Endodermal cell (in vitro differentiated cells): ENCODE data around the gene RALGPS2. TPM values are rescaled to one million over a fixed set of nuclear protein-coding genes. Genes with fewer than 3 reads are reported as not detected.

Experiments
- DNase-seq: peaks from one replicate; pipeline ENCODE4 v3.0.0-alpha.2; 2017
- H3K27ac ChIP-seq: 2 replicates; pipeline ENCODE4 v1.5.1; 2013; ENCODE audit warnings: mild to moderate bottlenecking, low read depth, low read length, moderate library complexity
- H3K27me3 ChIP-seq: 2 replicates; pipeline ENCODE4 v1.6.1; 2013; ENCODE audit warnings: mild to moderate bottlenecking, low read length, moderate library complexity; ENCODE audit not compliant: insufficient read depth, control insufficient read depth, poor library complexity, severe bottlenecking
- H3K36me3 ChIP-seq: 2 replicates; pipeline ENCODE4 v1.7.0; 2013; ENCODE audit warnings: mild to moderate bottlenecking, low read length, moderate library complexity; ENCODE audit not compliant: control insufficient read depth, insufficient read depth
- H3K4me1 ChIP-seq: one replicate; pipeline ENCODE4 v1.7.0; 2013; ENCODE audit warnings: low read length; ENCODE audit not compliant: control insufficient read depth, insufficient read depth
- H3K4me3 ChIP-seq: 2 replicates; pipeline ENCODE4 v1.5.1; 2013; ENCODE audit warnings: mild to moderate bottlenecking, low read length, moderate library complexity
- H3K9ac ChIP-seq: 2 replicates; pipeline ENCODE4 v1.6.1; 2013; ENCODE audit warnings: mild to moderate bottlenecking, low read length, moderate library complexity; ENCODE audit not compliant: poor library complexity, severe bottlenecking; ENCODE audit errors: extremely low read depth
- H3K9me3 ChIP-seq: 2 replicates; pipeline ENCODE4 v1.6.1; 2013; ENCODE audit warnings: mild to moderate bottlenecking, low read length, moderate library complexity; ENCODE audit not compliant: control insufficient read depth
- H3K27ac Mint-ChIP-seq: 2 replicates; pipeline ENCODE4 v1.8.0; 2020; ENCODE audit warnings: mixed read lengths
- H3K27me3 Mint-ChIP-seq: 2 replicates; pipeline ENCODE4 v1.8.0; 2021; ENCODE audit warnings: mild to moderate bottlenecking, mixed read lengths; ENCODE audit not compliant: insufficient read depth
- H3K36me3 Mint-ChIP-seq: 2 replicates; pipeline ENCODE4 v1.8.0; 2020; ENCODE audit warnings: low read depth, mixed read lengths
- H3K4me1 Mint-ChIP-seq: 2 replicates; pipeline ENCODE4 v1.8.0; 2020; ENCODE audit warnings: mixed read lengths
- H3K4me3 Mint-ChIP-seq: 2 replicates; pipeline ENCODE4 v1.8.0; 2020; ENCODE audit warnings: mild to moderate bottlenecking, moderate library complexity, mixed read lengths
- H3K9me3 Mint-ChIP-seq: 2 replicates; pipeline ENCODE4 v1.8.0; 2020; ENCODE audit warnings: mild to moderate bottlenecking, mixed read lengths
- CTCF ChIP-seq: fragments of 200-600 bp; sonication (generic); conservative IDR thresholded peaks from 2 replicates; pipeline ENCODE4 v1.5.0; 2021; ENCODE audit warnings: antibody characterized with exemption, mild to moderate bottlenecking
- WGBS, 2 experiments: methylation state at CpG; one replicate each; pipeline versions ENCODE4 v1.1.5 to v1.1.7; 2013; ENCODE audit warnings: missing lambda C conversion rate in 2 of 2, mixed read lengths in 1 of 2; ENCODE audit not compliant: insufficient coverage in 1 of 2, insufficient read length in 1 of 2; 5-methylcytosine and 5-hydroxymethylcytosine counted together
- total RNA-seq, 2 donors: library from RNA; stranded (reverse); fragmentation: NEBNext Ultra II Directional in 1 of 2; extraction: Animal tissue kit (Norgen Biotek cat#: 25700) in 1 of 2; gene quantifications; 2 replicates in 1 of 2; 3 replicates in 1 of 2; pipeline ENCODE4 v1.2.1, GENCODE V29; 2021

Gene RALGPS2
- total RNA-seq, 2 donors from 2014 or later, result 56.6 to 73.1 TPM

GRCh38 chr1:178693366-178693765, 31.7 kb upstream of the RALGPS2 start:
- TF ChIP-seq CTCF, result peak; percentile 56
- H3K9ac ChIP-seq, result no peak overlapping the region
- Mint-ChIP-seq H3K4me1 (peaks cover 3% of the 10 kb centered on the region), H3K36me3 (no peaks in the 10 kb centered on the region), H3K9me3 (no peaks in the 10 kb centered on the region), H3K4me3 (no peak overlapping the region), H3K27ac (no peak overlapping the region), H3K27me3 (no peaks in the 10 kb centered on the region)
- peak; percentile 75 for DNase-seq
- H3K9me3 ChIP-seq, result no peaks in the 10 kb centered on the region
- no peaks in the 10 kb centered on the region for H3K4me1 ChIP-seq
- no peak overlapping the region for H3K4me3 ChIP-seq
- no peaks in the 10 kb centered on the region for H3K27me3 ChIP-seq
- 17% methylated on average over 2 of the region's 2 CpGs; no CpG with 5 or more reads in 1 of the 2 experiments for WGBS, 2 experiments
- no peak overlapping the region for H3K27ac ChIP-seq
- no peaks in the 10 kb centered on the region for H3K36me3 ChIP-seq

- H3K4me3 ChIP-seq, result no peak overlapping the region
- Mint-ChIP-seq H3K27ac (no peak overlapping the region), H3K36me3 (no peaks in the 10 kb centered on the region)
Observed at GRCh38 chr1:178694923-178695525, 30.0 kb upstream of the RALGPS2 start.

GRCh38 chr1:178702146-178702545, 22.9 kb upstream of the RALGPS2 start:
- peaks cover 4% of the 10 kb centered on the region for H3K4me1 Mint-ChIP-seq
- H3K27ac Mint-ChIP-seq, result no peak overlapping the region
- DNase-seq, result no peak
- WGBS, 2 experiments, result 43 to 68% methylated on average over 1 to 2 of the region's 2 CpGs
- no peaks in the 10 kb centered on the region for H3K9me3 Mint-ChIP-seq
- H3K36me3 Mint-ChIP-seq, result no peaks in the 10 kb centered on the region
- no peaks in the 10 kb centered on the region for H3K27me3 ChIP-seq
- H3K36me3 ChIP-seq, result no peaks in the 10 kb centered on the region
- H3K9ac ChIP-seq, result no peak overlapping the region
- no peak overlapping the region for H3K4me3 Mint-ChIP-seq
- H3K4me1 ChIP-seq, result no peaks in the 10 kb centered on the region
- no peaks in the 10 kb centered on the region for H3K9me3 ChIP-seq
- no peak overlapping the region for H3K4me3 ChIP-seq
- TF ChIP-seq CTCF, result no peak
- H3K27me3 Mint-ChIP-seq, result no peaks in the 10 kb centered on the region
- no peak overlapping the region for H3K27ac ChIP-seq

More at GRCh38 chr1:178694923-178695525, 30.0 kb upstream of the RALGPS2 start:
- WGBS, 2 experiments, result 94 to 95% methylated on average over 2 of the region's 2 CpGs
- Histone ChIP-seq H3K4me1 (no peaks in the 10 kb centered on the region), H3K36me3 (no peaks in the 10 kb centered on the region), H3K27ac (no peak overlapping the region), H3K9me3 (no peaks in the 10 kb centered on the region), H3K27me3 (no peaks in the 10 kb centered on the region), H3K9ac (no peak overlapping the region)
- no peak for TF ChIP-seq CTCF
- no peak overlapping the region for H3K4me3 Mint-ChIP-seq
- DNase-seq, result no peak
- H3K27me3 Mint-ChIP-seq, result no peaks in the 10 kb centered on the region
- no peaks in the 10 kb centered on the region for H3K9me3 Mint-ChIP-seq
- H3K4me1 Mint-ChIP-seq, result peaks cover 3% of the 10 kb centered on the region
